ENCODE data around the gene PRRG4. TPM values are rescaled to one million over a fixed set of nuclear protein-coding genes. Genes with fewer than 3 reads are reported as not detected.
A peak's percentile ranks its signal among the peaks of the same experiment; 100 is the strongest.
"Not testable (repeated sequence)": the region's sequence is repeated elsewhere in the genome, so short reads cannot be mapped to it uniquely, and the experiment has no call there.

The PRRG4 gene
- total RNA-seq, 1 donor from 2014 or later: 2.6 TPM

- peak; percentile 23 to 42 for DNase-seq (ENCODE audit: low read depth in 2 of 2)
Observed at GRCh38 chr11:32884770-32885384, 55.1 kb downstream of the PRRG4 start.

- no peak for DNase-seq (ENCODE audit: low read depth in 2 of 2)
Observed at GRCh38 chr11:32885556-32885955, 55.8 kb downstream of the PRRG4 start.

GRCh38 chr11:32886180-32886579 lies 56.5 kb downstream of the PRRG4 start:
- no peak for DNase-seq (ENCODE audit: low read depth in 2 of 2)

GRCh38 chr11:32887707-32888383 lies 58.1 kb downstream of the PRRG4 start:
- DNase-seq (ENCODE audit: low read depth in 2 of 2): not testable (repeated sequence)

- not testable (repeated sequence) for DNase-seq (ENCODE audit: low read depth in 2 of 2)
Observed at GRCh38 chr11:32888384-32888710, 58.6 kb downstream of the PRRG4 start.

- DNase-seq (ENCODE audit: low read depth in 2 of 2): no peak
Observed at GRCh38 chr11:32888805-32889204, 59.1 kb downstream of the PRRG4 start.

- DNase-seq (ENCODE audit: low read depth in 2 of 2): no peak
Observed at GRCh38 chr11:32890843-32891656, 61.3 kb downstream of the PRRG4 start.

- DNase-seq (ENCODE audit: low read depth in 2 of 2): no peak
Observed at GRCh38 chr11:32891657-32892354, 62.1 kb downstream of the PRRG4 start.

- peak; percentile 67 to 78 for DNase-seq (ENCODE audit: low read depth in 2 of 2)
Observed at GRCh38 chr11:32892355-32893092, 62.8 kb downstream of the PRRG4 start, which contains the start of gene QSER1. Gene QSER1 (plus strand): TSS chr11:32892811. CDS start chr11:32893126, 315 bp downstream.

GRCh38 chr11:32893093-32893342 lies 63.3 kb downstream of the PRRG4 start:
- no peak for DNase-seq (ENCODE audit: low read depth in 2 of 2)

- peak; percentile 50 to 77 for DNase-seq (ENCODE audit: low read depth in 2 of 2)
Observed at GRCh38 chr11:32893343-32894148, 63.8 kb downstream of the PRRG4 start.

GRCh38 chr11:32894149-32894827 lies 64.6 kb downstream of the PRRG4 start:
- DNase-seq (ENCODE audit: low read depth in 2 of 2): peak; percentile 57 to 85

- DNase-seq (ENCODE audit: low read depth in 2 of 2): no peak
Observed at GRCh38 chr11:32894921-32895320, 65.2 kb downstream of the PRRG4 start.

- no peak for DNase-seq (ENCODE audit: low read depth in 2 of 2)
Observed at GRCh38 chr11:32895471-32895870, 65.7 kb downstream of the PRRG4 start.

GRCh38 chr11:32897103-32897502 lies 67.4 kb downstream of the PRRG4 start:
- no peak for DNase-seq (ENCODE audit: low read depth in 2 of 2)

- DNase-seq (ENCODE audit: low read depth in 2 of 2): no peak
Observed at GRCh38 chr11:32899438-32899837, 69.7 kb downstream of the PRRG4 start.

GRCh38 chr11:32902089-32902665 lies 72.5 kb downstream of the PRRG4 start:
- DNase-seq (ENCODE audit: low read depth in 2 of 2): no peak

- DNase-seq (ENCODE audit: low read depth in 2 of 2): no peak
Observed at GRCh38 chr11:32905028-32905667, 75.4 kb downstream of the PRRG4 start.
